Nephron progenitor cell (in vitro differentiated cells): ENCODE results near the gene DHRSX.

Source experiments
- DNase-seq: peaks from one replicate; pipeline ENCODE4 v3.0.0; 2021
- H3K27ac Mint-ChIP-seq: 2 replicates; pipeline ENCODE4 v1.8.0; 2021; ENCODE audit warnings: mild to moderate bottlenecking, moderate library complexity, mixed read lengths
- H3K27me3 Mint-ChIP-seq: 2 replicates; pipeline ENCODE4 v1.8.0; 2021; ENCODE audit warnings: mild to moderate bottlenecking, low read depth, mixed read lengths; ENCODE audit not compliant: poor library complexity
- H3K36me3 Mint-ChIP-seq: 2 replicates; pipeline ENCODE4 v1.8.0; 2021; ENCODE audit warnings: low read depth, mixed read lengths
- H3K4me1 Mint-ChIP-seq: 2 replicates; pipeline ENCODE4 v1.8.0; 2021; ENCODE audit warnings: mixed read lengths
- H3K4me3 Mint-ChIP-seq: 2 replicates; pipeline ENCODE4 v1.8.0; 2021; ENCODE audit warnings: mild to moderate bottlenecking, moderate library complexity, mixed read lengths
- H3K9me3 Mint-ChIP-seq: 2 replicates; pipeline ENCODE4 v1.8.0; 2021; ENCODE audit warnings: mild to moderate bottlenecking, moderate library complexity, mixed read lengths
- TF ChIP-seq, protein P1 (sequence below): fragments of 200-600 bp; sonication (generic); IDR thresholded peaks from 2 replicates; pipeline ENCODE4 v1.5.0; 2021; ENCODE audit warnings: antibody characterized with exemption

Gene DHRSX

GRCh38 chrX:2432298-2432863 is 68.4 kb downstream of the DHRSX start:
- Mint-ChIP-seq H3K9me3 (peaks cover 18% of the 10 kb centered on the region), H3K27me3 (peaks cover 3% of the 10 kb centered on the region), H3K4me3 (no peak overlapping the region), H3K4me1 (no peaks in the 10 kb centered on the region), H3K36me3 (peaks cover 68% of the 10 kb centered on the region), H3K27ac (no peak overlapping the region)
- TF ChIP-seq, protein P1, sequence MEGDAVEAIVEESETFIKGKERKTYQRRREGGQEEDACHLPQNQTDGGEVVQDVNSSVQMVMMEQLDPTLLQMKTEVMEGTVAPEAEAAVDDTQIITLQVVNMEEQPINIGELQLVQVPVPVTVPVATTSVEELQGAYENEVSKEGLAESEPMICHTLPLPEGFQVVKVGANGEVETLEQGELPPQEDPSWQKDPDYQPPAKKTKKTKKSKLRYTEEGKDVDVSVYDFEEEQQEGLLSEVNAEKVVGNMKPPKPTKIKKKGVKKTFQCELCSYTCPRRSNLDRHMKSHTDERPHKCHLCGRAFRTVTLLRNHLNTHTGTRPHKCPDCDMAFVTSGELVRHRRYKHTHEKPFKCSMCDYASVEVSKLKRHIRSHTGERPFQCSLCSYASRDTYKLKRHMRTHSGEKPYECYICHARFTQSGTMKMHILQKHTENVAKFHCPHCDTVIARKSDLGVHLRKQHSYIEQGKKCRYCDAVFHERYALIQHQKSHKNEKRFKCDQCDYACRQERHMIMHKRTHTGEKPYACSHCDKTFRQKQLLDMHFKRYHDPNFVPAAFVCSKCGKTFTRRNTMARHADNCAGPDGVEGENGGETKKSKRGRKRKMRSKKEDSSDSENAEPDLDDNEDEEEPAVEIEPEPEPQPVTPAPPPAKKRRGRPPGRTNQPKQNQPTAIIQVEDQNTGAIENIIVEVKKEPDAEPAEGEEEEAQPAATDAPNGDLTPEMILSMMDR = no peak
- no peak for DNase-seq

DNA sequence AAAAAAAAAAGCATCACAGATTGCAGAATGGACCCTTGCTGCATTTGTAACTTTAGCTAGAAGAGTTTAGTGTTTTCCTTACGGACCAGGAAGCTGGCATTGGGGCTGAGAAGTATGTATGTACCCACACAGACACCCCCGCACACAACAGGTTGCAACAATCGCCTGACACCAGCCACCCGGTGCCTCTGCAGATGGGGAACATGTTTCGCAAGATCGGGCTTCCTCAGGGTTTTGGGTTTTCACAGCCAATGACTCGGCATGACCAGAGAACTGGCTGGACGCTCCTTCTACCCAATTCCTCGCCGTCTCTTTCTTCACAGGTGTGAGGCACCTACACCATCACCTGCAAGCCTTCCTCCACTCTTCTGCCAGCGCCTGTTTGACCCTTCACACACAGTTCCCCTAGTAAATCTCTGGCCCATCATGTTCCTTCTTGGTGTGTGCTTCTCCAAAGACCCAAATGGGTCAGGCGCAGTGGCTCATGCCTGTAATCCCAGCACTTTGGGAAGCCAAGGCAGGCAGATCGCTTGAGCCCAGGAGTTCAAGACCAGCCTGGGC is 70.4 kb downstream of the DHRSX start:
- DNase-seq = no peak
- TF ChIP-seq, protein P1 = no peak
- Mint-ChIP-seq H3K9me3 (peaks cover 37% of the 10 kb centered on the region), H3K4me1 (no peaks in the 10 kb centered on the region), H3K4me3 (no peak overlapping the region), H3K27ac (no peak overlapping the region), H3K27me3 (peaks cover 3% of the 10 kb centered on the region), H3K36me3 (peaks cover 86% of the 10 kb centered on the region)

DNA sequence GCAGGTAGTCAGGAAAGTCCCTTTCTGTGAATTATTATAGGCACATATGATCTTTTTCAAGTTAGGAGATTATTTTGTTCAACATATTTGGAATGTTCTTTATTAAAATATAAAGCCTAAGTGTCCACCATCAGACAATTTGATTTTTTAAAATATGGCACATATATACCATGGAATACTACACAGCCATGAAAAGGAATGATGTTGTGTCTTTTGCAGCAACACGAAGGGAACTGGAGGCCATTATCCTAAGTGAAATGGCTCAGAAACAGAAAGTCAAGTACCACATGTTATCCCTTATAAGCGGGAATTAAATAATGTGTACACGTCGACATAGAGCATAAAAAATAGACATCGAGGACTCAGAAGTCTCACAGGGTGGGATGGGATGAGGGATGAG is 73.0 kb downstream of the DHRSX start:
- H3K36me3 Mint-ChIP-seq = peaks cover 82% of the 10 kb centered on the region

DNA sequence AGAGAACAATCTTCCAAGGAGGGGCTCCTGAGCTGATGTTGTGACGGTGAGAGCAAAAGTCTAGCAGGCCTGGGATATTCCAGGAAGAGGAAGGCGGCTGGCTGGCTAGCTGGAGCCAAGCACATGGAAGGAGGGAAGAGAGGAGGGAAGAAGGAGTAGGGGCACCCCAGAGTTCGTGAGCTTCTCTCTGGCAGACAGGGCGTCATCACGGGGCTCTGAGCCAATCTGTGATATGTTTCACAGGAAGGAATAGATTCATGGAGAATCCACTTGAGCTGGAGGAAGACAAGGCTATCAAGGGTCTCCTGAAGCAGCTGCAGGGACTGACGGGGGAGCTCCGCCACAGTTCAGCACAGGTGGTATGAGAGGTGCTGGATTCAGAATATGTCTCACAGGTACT is 73.6 kb downstream of the DHRSX start:
- H3K27ac Mint-ChIP-seq = no peak overlapping the region
- DNase-seq = no peak

More for the DNA sequence above, 73.0 kb downstream of the DHRSX start:
- no peak for DNase-seq
- Mint-ChIP-seq H3K4me1 (no peaks in the 10 kb centered on the region), H3K4me3 (no peak overlapping the region), H3K27ac (no peak overlapping the region), H3K27me3 (peaks cover 3% of the 10 kb centered on the region), H3K9me3 (peaks cover 38% of the 10 kb centered on the region)
- TF ChIP-seq, protein P1 = no peak

GRCh38 chrX:2426289-2426882 is 74.4 kb downstream of the DHRSX start:
- no peak overlapping the region for H3K4me3 Mint-ChIP-seq
- DNase-seq = no peak
- H3K36me3 Mint-ChIP-seq = peaks cover 80% of the 10 kb centered on the region
- no peak overlapping the region for H3K27ac Mint-ChIP-seq
- TF ChIP-seq, protein P1 = no peak
- no peaks in the 10 kb centered on the region for H3K4me1 Mint-ChIP-seq
- peaks cover 3% of the 10 kb centered on the region for H3K27me3 Mint-ChIP-seq
- H3K9me3 Mint-ChIP-seq = peaks cover 38% of the 10 kb centered on the region

More for the DNA sequence above, 73.6 kb downstream of the DHRSX start:
- H3K4me1 Mint-ChIP-seq = no peaks in the 10 kb centered on the region
- H3K36me3 Mint-ChIP-seq = peaks cover 77% of the 10 kb centered on the region
- peaks cover 3% of the 10 kb centered on the region for H3K27me3 Mint-ChIP-seq
- no peak overlapping the region for H3K4me3 Mint-ChIP-seq
- TF ChIP-seq, protein P1 = no peak
- H3K9me3 Mint-ChIP-seq = peaks cover 38% of the 10 kb centered on the region
